Measurements from ENCODE around the gene FES.
"Not testable (repeated sequence)": the region's sequence is repeated elsewhere in the genome, so short reads cannot be mapped to it uniquely, and the experiment has no call there.

FES gene

GRCh38 chr15:90907838-90908507 is 23.7 kb downstream of the FES start:
- DNase-seq (ENCODE audit: low read depth in 1 of 2, low spot score in 1 of 2), result no peak

GRCh38 chr15:90909449-90909848 is 25.1 kb downstream of the FES start:
- not testable (repeated sequence) for DNase-seq (ENCODE audit: low read depth in 1 of 2, low spot score in 1 of 2)

GRCh38 chr15:90909976-90910375 is 25.7 kb downstream of the FES start:
- DNase-seq (ENCODE audit: low read depth in 1 of 2, low spot score in 1 of 2), result no peak

- no peak for DNase-seq (ENCODE audit: low read depth in 1 of 2, low spot score in 1 of 2)
Observed at GRCh38 chr15:90910441-90911301, 26.4 kb downstream of the FES start.

GRCh38 chr15:90911302-90911623 is 27.0 kb downstream of the FES start:
- DNase-seq (ENCODE audit: low read depth in 1 of 2, low spot score in 1 of 2), result no peak

GRCh38 chr15:90911906-90912769 is 27.8 kb downstream of the FES start:
- DNase-seq (ENCODE audit: low read depth in 1 of 2, low spot score in 1 of 2), result no peak

- DNase-seq (ENCODE audit: low read depth in 1 of 2, low spot score in 1 of 2), result no peak
Observed at GRCh38 chr15:90912770-90913075, 28.4 kb downstream of the FES start.

GRCh38 chr15:90913398-90913944 is 29.2 kb downstream of the FES start:
- no peak for DNase-seq (ENCODE audit: low read depth in 1 of 2, low spot score in 1 of 2)

GRCh38 chr15:90914305-90915080 is 30.2 kb downstream of the FES start:
- no peak for DNase-seq (ENCODE audit: low read depth in 1 of 2, low spot score in 1 of 2)

- DNase-seq (ENCODE audit: low read depth in 1 of 2, low spot score in 1 of 2), result no peak
Observed at GRCh38 chr15:90915216-90915807, 31.0 kb downstream of the FES start.

GRCh38 chr15:90915808-90916440 is 31.6 kb downstream of the FES start:
- DNase-seq (ENCODE audit: low read depth in 1 of 2, low spot score in 1 of 2), result no peak

- no peak for DNase-seq (ENCODE audit: low read depth in 1 of 2, low spot score in 1 of 2)
Observed at GRCh38 chr15:90916461-90916860, 32.2 kb downstream of the FES start.

- DNase-seq (ENCODE audit: low read depth in 1 of 2, low spot score in 1 of 2), result no peak
Observed at GRCh38 chr15:90917569-90917968, 33.3 kb downstream of the FES start.

- DNase-seq (ENCODE audit: low read depth in 1 of 2, low spot score in 1 of 2), result no peak
Observed at GRCh38 chr15:90918034-90918788, 33.9 kb downstream of the FES start.

GRCh38 chr15:90918835-90919234 is 34.5 kb downstream of the FES start:
- no peak for DNase-seq (ENCODE audit: low read depth in 1 of 2, low spot score in 1 of 2)

GRCh38 chr15:90921887-90922286 is 37.6 kb downstream of the FES start:
- DNase-seq (ENCODE audit: low read depth in 1 of 2, low spot score in 1 of 2), result no peak

- not testable (repeated sequence) for DNase-seq (ENCODE audit: low read depth in 1 of 2, low spot score in 1 of 2)
Observed at GRCh38 chr15:90922712-90923322, 38.5 kb downstream of the FES start.

- no peak for DNase-seq (ENCODE audit: low read depth in 1 of 2, low spot score in 1 of 2)
Observed at GRCh38 chr15:90924375-90924774, 40.1 kb downstream of the FES start.

- not testable (repeated sequence) for DNase-seq (ENCODE audit: low read depth in 1 of 2, low spot score in 1 of 2)
Observed at GRCh38 chr15:90926766-90927165, 42.5 kb downstream of the FES start.
